Skin of body (tissue), 2 donors: ENCODE results near the gene LRRC75A. TPM values are rescaled to one million over a fixed set of nuclear protein-coding genes. Genes with fewer than 3 reads are reported as not detected.
A peak's percentile ranks its signal among the peaks of the same experiment; 100 is the strongest.
"Not testable (repeated sequence)": the region's sequence is repeated elsewhere in the genome, so short reads cannot be mapped to it uniquely, and the experiment has no call there.

Experiments
- DNase-seq: peaks from one replicate; lab custom pipeline; 2025; lab: John Stamatoyannopoulos, UW
- total RNA-seq: library from RNA; depleted of rRNA; stranded (reverse); fragments of >200 nt; gene quantifications from one replicate; pipeline ENCODE4 v1.2.3, GENCODE V29; 2014

Gene LRRC75A
- total RNA-seq, 1 donor from 2014 or later = 2.9 TPM

GRCh38 chr17:16455997-16456741, 35.8 kb downstream of the LRRC75A start:
- no peak for DNase-seq

DNA sequence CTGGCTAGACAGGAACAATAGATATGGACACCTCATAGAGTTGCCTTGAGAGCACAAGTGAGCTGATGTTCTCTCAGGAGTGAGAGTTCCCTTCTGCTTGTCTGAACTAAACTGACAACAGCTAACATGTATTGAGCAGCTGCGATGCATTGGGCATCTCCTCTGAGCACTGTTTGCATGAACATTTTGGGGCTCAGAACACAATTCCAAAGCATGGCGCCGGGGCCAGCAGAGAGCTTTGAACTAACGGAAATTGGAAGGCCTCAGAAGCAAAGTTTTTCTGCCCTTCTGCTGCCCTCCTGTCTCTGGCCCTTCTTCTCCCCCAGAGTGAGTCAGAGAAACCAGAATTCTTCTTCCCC, 38.5 kb downstream of the LRRC75A start:
- no peak for DNase-seq

DNA sequence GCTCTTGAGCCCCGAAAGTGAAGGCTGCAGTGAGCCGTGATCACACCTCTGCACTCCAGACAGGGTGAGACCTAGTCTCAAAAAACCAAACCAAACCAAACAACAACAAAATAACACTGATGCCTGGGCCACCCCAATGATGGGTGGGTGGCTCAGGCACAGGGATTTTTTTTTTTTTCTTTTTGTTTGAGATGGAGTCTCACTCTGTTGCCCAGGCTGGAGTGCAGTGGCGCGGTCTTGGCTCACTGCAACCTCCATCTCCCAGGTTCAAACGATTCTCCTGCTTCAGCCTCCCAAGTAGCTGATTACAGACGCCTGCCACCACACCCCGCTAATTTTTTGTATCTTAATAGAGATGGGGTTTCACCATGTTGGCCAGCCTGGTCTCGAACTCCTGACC, 39.7 kb downstream of the LRRC75A start:
- DNase-seq = not testable (repeated sequence)

DNA sequence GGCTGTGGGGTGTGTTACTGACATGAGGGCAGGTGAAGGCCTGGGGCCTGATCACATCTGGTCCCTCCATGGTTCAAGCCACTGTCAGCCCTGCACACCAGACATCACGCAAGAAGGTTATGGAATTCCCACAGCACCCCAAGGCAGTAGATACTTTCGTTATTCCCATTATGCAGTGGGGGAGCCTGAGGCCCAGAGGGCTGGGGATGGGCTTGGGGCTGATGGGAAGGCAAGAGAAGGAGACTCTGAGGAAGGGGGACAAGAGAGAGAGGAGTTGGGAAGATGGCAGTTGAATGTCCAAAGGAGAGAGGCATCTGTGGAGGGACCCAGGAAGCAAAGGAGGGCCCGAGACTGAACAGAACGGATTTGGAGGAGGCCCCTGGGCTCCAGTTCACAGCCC, 42.0 kb downstream of the LRRC75A start:
- no peak for DNase-seq

GRCh38 chr17:16449121-16449570, 42.8 kb downstream of the LRRC75A start:
- no peak for DNase-seq

- no peak for DNase-seq
These were observed 43.5 kb downstream of the LRRC75A start for GRCh38 chr17:16448490-16448889.

- DNase-seq = no peak
These were observed 44.3 kb downstream of the LRRC75A start for GRCh38 chr17:16447676-16448075.

- DNase-seq = no peak
These were observed 45.5 kb downstream of the LRRC75A start for GRCh38 chr17:16446338-16446983.

DNA sequence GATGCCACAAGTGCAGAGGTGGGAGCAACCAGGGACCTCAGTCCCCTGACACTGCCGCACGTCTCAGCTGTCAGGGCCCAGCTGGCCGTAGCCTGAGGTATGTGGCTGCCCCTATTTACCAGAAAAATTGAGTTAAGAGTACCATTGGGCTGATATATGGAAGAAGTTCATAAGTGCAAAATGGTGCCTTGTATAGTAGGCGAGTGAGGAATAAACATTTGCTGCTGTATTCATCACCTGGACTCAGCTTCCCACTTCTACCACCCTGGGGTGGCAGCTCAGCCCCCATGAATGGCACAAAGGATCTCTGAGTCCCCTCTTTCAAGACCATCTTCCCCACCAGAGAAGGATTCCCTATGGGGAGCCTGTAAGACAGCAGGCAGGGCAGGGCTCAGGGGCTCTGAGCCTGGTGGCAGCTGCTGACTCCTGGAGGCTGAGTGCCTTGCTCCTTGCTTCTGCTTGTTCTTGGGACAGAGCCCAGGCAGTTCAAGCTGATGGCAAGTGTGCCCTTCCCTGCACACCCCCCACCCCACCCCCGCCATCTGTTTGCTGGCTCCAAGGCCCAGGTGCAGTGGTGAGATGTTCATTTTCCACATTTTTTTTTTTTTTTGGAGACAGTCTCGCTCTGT, 47.6 kb downstream of the LRRC75A start:
- DNase-seq = no peak

GRCh38 chr17:16443511-16444257, 48.3 kb downstream of the LRRC75A start:
- DNase-seq = no peak

DNA sequence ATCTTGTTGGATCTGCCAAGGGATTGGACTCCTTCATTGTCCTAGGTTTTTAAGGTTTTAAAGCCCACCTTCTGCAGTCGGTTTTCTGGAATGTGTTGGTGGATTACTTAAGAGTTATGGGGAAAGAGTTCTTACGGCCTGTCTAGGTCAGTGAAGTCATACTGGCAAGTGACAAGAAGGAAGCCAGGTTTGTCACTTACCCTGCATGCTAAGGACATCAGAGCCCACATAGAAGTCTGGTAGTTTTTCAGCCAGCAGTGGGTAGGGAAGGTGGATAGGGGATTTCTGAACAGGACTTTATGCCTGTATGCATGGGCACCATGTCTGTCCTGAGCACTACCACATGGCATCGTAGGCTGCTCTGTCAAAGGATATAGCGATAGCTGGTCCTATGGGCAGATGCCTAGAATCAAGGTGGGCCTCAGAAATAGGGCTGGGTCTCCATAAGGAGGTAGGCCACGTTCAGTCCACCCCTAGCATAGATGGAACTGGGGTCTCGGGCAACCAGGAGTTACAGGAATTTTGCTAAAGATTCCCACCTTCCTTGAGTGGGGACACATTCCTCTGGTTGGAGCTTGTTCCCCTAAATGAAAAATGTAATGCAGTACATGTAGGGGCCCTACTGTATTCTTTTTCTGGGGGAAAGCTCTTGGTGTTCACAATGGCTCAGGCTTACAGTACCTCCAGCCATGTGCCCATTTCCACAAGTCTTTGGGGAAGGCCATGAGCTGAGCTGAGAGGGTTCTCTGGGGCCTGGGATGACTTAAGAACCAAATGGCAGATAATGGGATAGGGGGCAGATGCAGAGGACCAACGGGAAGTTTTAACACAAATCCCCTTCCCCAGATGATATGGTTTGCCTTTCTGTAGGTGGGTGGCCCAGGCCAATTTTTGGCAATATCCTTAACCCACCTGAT, 49.1 kb downstream of the LRRC75A start:
- DNase-seq = no peak

DNA sequence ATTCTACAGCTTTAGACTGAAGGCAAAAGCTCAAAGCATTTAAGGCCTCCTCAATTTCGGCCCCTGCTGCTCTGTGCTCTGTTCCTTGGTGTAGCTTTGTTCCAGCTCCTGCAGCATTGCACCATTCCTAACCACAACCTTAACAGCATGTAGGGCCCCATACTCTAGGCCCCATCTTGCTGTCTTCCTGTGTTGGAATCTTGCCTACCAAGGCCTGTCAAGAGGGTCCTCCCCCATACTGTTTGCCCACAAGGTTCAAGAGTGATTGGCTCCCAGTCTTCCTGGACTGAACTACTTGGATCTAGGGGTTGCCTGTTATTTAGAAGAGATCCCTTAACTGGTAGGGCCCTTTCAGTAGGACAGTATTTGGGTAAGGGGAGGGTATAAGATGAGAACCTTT, 49.9 kb downstream of the LRRC75A start:
- DNase-seq = no peak

DNA sequence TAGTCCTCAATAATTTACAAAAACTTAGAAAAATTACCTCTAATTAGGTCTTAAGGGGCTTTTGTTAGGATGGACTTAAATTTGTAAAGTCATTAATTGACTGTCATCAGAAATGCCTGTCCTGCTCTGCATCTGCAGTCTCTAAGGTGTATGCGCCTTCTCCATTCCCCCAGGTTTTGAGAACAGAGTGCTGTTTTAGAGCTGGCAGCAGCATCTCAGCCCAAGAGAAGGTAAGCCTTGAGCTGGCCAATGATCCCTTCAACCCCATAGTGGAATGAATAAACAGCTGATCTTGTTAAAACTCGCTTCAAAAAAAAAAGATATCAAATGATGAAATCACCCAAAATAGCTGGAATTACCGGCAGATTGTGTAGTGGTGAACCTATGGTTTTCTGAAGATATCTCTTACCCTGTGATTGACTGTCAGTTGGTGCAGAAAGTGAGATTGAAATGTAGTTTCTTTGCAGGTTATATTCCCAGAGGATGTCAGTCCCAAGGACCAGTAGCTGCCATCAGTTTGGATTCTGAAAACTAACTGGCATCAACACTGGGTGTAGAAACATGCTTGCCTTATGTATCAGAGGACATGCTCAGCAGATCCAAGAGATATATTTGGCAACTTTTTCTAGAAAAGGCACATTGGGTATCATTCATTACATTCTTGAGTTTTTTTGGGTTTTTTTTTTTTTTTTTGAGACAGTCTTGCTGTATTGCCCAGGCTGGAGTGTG, 50.9 kb downstream of the LRRC75A start:
- DNase-seq = no peak

- not testable (repeated sequence) for DNase-seq
These were observed 51.6 kb downstream of the LRRC75A start for GRCh38 chr17:16440354-16440753.

- no peak for DNase-seq
These were observed 52.1 kb downstream of the LRRC75A start for GRCh38 chr17:16439811-16440351.

DNA sequence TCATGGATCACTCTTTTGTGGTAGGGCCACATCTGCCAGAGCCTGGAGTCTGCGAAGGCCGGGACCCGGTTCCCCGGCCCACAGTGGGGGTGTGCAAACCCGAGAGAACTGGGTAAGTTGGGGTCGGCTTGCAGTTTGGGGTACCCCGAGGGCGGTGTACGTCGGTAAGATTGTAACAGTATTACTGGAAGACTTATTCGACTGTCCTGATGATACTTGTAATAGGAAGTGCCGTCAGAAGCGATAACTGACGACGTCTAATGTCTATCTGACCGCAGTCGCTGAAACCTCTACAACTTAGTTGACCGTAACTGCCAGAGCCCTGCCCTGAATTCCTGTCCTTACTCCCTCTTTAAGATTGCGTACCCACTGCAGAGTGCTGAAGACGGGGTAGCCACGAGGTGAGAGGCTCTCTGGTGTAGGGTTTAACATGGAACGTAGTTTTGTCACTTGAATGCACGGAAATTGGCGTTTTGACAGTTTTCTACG, 52.6 kb downstream of the LRRC75A start:
- no peak for DNase-seq

GRCh38 chr17:16438557-16439302, 53.3 kb downstream of the LRRC75A start:
- peak; percentile 100 for DNase-seq

DNA sequence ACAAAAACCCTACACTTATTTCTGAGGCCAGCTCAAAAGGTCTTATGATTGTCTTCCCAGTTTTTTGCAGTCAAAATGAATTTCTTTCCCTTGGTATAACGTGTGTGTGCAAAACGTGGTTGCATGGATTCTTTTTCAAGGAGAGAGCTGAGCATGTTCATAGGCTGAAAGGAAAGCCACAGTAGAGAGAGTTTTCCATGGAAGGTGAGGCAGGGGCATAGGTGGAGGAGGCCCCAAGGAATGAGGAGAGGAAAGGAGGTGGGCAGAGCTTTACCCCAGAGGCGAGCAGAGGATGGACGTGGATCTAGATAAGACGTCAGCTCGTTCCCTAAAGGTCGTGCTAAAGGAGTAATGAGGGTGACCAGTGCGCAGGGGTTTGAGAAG, 53.8 kb downstream of the LRRC75A start:
- no peak for DNase-seq

DNA sequence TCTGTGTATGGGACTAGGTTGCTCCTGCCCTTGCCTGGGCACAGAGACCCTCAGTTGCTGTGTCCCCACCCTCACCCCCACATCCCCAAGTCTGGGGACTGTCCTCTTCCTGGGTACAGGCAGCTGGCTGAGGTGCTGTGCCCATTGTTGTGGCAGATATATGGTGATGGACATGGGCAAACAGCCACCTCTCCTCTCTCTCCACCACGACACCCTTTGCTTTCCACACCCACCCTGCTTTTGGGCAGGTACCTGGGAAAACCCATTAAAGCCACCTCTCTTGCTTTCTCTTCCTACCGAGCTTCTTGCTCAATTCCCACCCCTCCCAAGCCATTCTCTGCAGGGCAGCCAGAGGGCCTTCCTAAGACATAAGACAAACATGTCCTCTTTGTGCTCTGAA, 54.9 kb downstream of the LRRC75A start:
- no peak for DNase-seq
